GM20431 (cell line): ENCODE data around the gene COQ10A.
"Not testable (repeated sequence)": the region's sequence is repeated elsewhere in the genome, so short reads cannot be mapped to it uniquely, and the experiment has no call there.

Experiments
- in situ Hi-C: fragments of 300-500 bp; cut with MseI, MboI; formaldehyde crosslinking; loops from one replicate; pipeline ENCODE4 v1.15.0; 2020; ENCODE audit warnings: low sequenced_read_pairs; ENCODE audit not compliant: unreplicated experiment

The COQ10A gene

GRCh38 chr12:56267443-56268071, 815 bp downstream of the COQ10A start:
- in situ Hi-C loops: no loop called here

GRCh38 chr12:56271031-56271430, 4.3 kb downstream of the COQ10A start:
- in situ Hi-C loops: no loop called here

DNA sequence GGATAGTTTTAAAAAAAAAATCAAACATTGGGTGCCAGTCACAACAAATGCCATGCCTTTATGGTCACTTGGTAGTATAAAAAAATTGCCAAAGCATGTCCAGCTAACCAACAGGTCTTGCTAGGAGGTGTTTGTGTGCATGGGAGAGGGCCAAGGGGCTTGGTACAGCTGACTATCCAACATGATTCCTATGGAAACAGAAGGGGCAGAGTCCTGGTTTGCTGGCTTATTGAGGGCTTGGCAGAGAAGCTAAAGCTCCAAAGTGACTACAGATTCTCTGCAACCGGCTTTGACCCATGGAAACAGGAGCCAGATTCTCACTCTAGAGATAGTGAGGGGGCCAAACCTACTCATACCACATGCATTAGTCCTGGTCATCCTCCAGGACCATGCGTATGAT, 5.7 kb downstream of the COQ10A start:
- in situ Hi-C loops: not testable (repeated sequence)

GRCh38 chr12:56274299-56274698, 7.6 kb downstream of the COQ10A start:
- in situ Hi-C loops: no loop called here

- in situ Hi-C loops: no loop called here
Measured at GRCh38 chr12:56278905-56279304, 12.2 kb downstream of the COQ10A start.

DNA sequence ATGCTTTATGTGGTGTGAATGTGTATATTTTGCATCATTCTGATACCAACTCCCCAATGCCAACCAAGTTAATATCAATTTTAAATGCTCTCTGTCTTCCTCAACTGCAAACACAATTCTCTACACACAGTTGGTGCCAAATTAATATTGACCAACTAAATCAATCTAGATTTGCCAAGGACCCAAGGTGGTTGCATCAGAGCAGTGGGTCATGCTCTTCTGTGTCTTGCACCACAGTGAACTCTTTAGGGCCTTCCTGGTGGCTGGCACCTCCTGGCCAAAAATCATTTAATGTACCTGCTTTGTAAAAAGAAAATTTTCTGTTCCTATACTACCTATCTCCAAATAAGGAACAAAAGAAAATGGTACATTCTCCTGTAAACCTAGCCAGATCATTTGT, 14.1 kb downstream of the COQ10A start:
- in situ Hi-C loops: no loop called here

DNA sequence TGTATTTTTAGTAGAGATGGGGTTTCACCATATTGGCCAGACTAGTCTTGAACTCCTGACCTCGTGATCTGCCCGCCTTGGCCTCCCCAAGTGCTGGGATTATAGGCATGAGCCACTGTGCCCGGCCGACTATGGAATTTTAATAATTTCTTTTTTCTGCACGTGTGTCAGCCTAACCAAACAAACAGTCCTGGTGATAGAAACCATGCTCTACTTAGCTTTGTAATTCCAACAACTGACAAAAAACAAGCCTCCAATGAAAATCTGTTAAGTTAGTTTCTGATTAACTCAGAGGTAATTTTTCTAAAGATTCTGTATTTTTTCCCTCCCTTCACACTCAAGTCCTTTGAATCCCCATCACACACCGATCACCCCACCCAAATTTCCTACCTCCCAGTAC, 15.3 kb downstream of the COQ10A start:
- in situ Hi-C loops: no loop called here

DNA sequence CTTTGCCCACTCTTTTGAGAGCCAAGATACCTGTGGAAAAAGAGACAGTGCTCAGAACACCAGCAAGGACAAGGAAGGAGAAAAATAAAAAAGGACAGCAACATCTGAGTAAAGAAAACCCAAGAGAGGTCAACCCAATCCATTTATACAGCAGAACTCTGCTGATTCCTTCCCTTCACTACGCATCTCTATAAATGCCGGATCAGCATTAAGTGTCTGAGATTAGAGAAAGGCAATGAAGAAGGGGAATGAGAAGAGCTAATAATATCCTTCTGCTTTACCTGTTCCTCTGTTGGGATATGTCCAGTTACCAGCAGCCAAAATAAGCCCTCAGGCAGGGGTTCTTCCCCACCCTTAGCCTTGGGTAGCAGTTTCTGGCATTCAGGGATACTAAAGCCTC, 15.8 kb downstream of the COQ10A start:
- in situ Hi-C loops: no loop called here

- in situ Hi-C loops: not testable (repeated sequence)
Measured at GRCh38 chr12:56284263-56284662, 17.5 kb downstream of the COQ10A start.

DNA sequence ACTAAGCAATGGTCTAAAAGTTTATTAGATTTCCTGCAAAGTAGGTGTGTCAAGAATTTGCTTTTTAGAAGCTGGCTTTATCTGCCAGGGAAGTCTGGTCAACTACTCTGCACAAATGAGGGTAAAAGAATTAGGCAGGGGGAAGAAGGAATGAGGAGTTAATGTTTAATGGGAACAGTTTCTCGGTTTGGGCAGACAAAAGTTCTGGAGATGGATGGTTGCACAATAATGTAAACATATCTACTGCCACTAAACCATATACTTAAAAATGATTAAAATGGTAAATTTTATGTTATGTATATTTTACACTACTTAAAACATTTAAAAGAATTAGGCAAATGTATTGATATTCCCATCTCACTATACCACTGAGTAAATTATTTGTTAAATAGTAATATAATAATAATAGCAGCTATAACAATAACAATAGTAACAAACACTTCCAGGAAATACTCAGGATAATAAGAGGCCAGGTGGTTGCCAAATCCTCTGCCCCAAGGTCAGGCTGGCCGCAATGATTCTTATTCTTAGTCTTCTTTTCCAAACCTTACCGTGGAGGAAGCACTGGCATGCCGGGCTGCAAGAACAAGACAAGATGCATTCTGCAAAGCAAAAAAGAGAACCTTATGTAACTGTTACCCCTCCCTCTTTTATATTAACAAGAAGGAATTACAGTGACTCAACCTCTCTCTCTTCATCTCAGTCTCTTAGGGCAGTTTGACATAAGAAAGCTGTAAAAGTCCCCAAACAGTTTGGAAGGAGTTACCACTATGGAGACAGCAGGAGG, 19.5 kb downstream of the COQ10A start:
- in situ Hi-C loops: no loop called here

DNA sequence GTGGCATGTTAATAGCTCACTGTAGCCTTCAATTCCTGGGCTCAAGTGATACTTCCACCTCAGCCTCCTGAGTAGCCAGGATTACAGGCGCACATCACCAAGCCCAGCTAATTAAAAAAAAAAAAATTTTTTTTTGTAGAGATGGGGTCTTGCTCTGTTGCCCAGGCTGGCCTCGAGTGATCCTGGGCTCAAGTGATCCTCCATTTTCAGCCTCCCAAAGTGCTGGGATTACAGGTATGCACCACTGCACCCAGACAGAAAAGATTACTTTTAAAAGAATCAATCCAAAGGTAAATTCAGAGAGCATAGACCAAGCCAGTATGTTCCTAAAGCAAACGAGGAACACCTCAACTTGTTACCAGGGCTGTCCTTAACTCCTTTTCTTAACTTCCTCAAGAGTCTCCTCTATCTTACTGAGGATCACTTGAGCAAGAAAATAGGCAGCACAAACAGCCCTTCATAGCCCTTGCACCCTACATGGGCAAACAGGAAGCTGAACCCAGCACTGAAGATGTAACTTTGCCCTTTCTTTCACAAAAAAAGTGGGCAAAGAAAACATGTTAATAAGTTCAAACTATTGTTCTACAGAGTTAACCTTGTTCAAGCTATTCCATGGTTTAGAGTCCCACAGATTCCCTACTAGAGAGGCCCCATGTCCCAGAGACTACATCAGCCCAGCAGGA, 22.1 kb downstream of the COQ10A start:
- in situ Hi-C loops: no loop called here

DNA sequence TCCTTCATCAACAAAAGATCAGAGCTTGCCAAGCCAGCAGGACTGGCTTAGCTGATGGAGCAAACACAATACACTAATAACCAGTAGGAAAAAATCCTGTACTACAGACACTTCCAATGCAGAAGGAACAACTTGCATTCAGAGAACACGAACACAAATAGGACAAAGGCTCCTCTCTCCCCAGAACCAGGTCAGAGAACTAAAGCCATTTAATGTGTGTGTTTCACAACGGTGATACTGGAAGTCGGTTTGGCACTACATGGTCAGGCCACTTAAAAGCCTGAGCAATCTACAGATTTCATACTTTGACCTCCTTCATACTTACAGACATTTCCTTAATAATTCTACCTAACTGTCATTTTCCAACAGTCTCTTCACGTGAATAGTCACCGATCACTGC, 27.1 kb downstream of the COQ10A start:
- in situ Hi-C loops: no loop called here

DNA sequence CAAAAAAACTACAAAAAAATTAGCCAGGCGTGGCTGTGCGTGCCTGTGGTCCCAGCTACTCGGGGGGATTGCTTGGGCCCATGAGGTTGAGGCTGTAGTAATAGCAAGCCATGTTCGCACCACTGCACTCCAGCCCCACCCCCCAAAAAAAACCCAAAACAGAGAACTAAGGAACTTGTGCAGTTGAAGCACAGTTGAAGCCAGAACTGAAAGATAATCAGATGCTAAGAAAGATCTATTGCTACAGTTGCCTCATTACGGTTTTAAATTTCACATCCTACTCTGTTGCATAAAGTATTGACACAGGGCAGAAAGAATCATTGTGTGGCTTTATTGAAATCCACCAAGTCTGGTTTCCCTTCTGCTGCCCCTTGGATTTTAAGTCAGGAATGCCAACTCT, 29.6 kb downstream of the COQ10A start:
- in situ Hi-C loops: no loop called here

DNA sequence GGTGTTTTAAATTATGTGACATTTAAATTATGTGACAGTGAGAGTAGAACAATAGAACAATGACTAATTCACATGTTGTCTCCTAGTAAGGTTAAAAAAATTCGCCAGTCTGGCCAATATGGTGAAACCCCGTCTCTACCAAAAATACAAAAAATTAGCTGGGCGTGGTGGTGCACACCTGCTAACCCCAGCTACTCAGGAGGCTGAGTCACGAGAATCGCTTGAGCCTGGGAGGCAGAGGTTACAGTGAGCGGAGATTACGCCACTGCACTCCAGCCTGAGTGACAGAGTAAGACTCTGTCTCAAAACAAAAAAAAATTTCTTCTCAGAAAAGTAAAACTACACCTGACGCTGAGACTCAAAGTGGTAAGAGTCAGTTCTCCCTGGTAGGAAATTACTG, 30.7 kb downstream of the COQ10A start:
- in situ Hi-C loops: no loop called here

- in situ Hi-C loops: no loop called here
Measured at GRCh38 chr12:56298828-56299227, 32.1 kb downstream of the COQ10A start.

DNA sequence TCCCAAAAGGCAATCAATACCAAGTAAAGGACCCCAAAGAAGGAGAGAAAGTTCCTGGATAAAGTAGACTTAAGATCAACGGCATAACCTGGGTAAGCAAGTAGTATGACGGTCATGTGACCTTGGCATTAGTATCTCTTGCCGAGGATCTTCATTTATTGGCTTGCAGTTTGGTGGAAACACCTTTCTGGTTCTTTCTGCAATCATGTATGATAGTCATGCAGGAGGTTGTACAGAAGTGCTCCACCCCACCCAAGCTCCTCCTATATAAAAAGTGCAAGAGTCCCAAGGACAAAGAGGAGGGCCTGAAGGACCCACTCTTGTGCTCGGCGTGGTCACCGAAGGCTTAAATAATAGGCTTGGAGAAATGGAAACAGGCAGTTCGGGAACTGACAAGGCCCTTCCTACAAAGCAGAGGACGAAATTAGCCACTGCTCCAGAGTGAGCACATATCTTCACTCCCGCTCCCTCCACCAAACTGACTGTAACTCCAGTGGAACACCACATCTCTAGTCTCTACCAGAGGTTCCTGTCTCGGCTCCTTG, 32.6 kb downstream of the COQ10A start:
- in situ Hi-C loops: no loop called here

GRCh38 chr12:56299853-56300643, 33.3 kb downstream of the COQ10A start, which contains the start of gene CS:
CS (minus strand) TSS chr12:56300330; CDS start chr12:56300201, 129 bp downstream.
- in situ Hi-C loops: no loop called here

- in situ Hi-C loops: no loop called here
Measured at GRCh38 chr12:56300644-56301464, 34.1 kb downstream of the COQ10A start.

- in situ Hi-C loops: no loop called here
Measured at GRCh38 chr12:56304276-56304675, 37.5 kb downstream of the COQ10A start.
